Measurements from ENCODE around the gene ONECUT3. TPM values are rescaled to one million over a fixed set of nuclear protein-coding genes. Genes with fewer than 3 reads are reported as not detected.

ONECUT3 gene
- total RNA-seq, 2 donors from 2014 or later = 0.26 TPM; not detected in 1

DNA sequence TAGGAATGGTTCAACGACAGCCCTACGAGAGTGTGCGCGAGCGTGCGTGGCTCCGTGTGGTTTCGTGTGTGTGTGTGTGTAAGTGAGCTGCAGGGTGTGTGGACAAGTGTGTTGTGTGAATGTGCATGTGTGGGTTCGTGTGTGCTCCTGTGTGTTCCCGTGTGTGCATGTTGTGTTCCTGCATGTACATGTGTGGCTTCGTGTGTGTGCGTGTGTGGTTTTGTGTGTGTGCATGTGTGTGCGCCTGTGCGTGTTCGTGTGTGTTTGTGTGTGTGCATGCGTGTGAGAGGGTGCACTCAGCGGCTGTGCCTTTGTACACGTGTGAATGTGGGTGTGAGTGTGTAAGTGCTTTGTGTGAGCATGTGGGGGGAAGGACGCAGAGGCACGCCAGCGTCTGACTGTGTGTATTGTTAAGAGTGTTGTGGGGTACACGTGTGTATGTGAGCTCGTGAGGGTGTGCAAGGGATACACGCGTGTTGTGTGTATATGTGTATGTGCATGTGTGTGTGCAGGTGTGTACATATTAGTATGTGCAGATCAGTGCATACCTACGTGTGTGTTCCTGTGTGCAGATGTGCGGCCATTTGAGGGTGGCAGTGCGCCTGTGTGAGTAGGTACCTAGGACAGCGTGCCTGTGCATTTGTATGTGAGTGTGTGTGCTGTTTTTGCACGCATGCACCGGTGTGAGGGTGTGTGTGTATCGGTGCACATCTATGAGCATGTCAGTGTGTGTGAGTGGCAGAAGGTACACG lies 24.3 kb upstream of the ONECUT3 start:
- no peaks in the 10 kb centered on the region for H3K9me3 ChIP-seq
- peaks cover 14% of the 10 kb centered on the region for H3K4me1 ChIP-seq
- 72 to 75% methylated on average over 33 of the region's 33 CpGs for WGBS, 2 donors
- no peak overlapping the region for H3K27ac ChIP-seq
- TF ChIP-seq POLR2A (IDR thresholded peaks at IDR 0.05) = no peak
- TF ChIP-seq, protein P1, sequence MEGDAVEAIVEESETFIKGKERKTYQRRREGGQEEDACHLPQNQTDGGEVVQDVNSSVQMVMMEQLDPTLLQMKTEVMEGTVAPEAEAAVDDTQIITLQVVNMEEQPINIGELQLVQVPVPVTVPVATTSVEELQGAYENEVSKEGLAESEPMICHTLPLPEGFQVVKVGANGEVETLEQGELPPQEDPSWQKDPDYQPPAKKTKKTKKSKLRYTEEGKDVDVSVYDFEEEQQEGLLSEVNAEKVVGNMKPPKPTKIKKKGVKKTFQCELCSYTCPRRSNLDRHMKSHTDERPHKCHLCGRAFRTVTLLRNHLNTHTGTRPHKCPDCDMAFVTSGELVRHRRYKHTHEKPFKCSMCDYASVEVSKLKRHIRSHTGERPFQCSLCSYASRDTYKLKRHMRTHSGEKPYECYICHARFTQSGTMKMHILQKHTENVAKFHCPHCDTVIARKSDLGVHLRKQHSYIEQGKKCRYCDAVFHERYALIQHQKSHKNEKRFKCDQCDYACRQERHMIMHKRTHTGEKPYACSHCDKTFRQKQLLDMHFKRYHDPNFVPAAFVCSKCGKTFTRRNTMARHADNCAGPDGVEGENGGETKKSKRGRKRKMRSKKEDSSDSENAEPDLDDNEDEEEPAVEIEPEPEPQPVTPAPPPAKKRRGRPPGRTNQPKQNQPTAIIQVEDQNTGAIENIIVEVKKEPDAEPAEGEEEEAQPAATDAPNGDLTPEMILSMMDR (IDR thresholded peaks at IDR 0.05) = no peak
- intact Hi-C loops (cut with DNase I) = no loop called here
- DNase-seq (no peak), ATAC-seq (no peak)
- no peaks in the 10 kb centered on the region for H3K36me3 ChIP-seq (replicated peaks in 1 of 2; ENCODE audit: insufficient read depth in 1 of 2, low read depth in 2 of 2)
- no peak overlapping the region for H3K4me3 ChIP-seq
- H3K27me3 ChIP-seq = peaks cover 0 to 26% of the 10 kb centered on the region in 2 donors

- ATAC-seq = no peak
- Histone ChIP-seq H3K4me3 (no peak overlapping the region), H3K4me1 (peaks cover 18% of the 10 kb centered on the region), H3K36me3 (replicated peaks in 1 of 2; ENCODE audit: insufficient read depth in 1 of 2, low read depth in 2 of 2) (no peaks in the 10 kb centered on the region), H3K9me3 (no peaks in the 10 kb centered on the region), H3K27me3 (peaks cover 0 to 31% of the 10 kb centered on the region in 2 donors), H3K27ac (no peak overlapping the region)
- 69 to 75% methylated on average over 5 to 17 of the region's 19 CpGs for WGBS, 2 donors
- no peak for DNase-seq
- no peak for TF ChIP-seq POLR2A (IDR thresholded peaks at IDR 0.05)
- TF ChIP-seq, protein P1 (IDR thresholded peaks at IDR 0.05) = no peak
- intact Hi-C loops (cut with DNase I) = no loop called here
These were observed 23.8 kb upstream of the ONECUT3 start for GRCh38 chr19:1729568-1729925.

DNA sequence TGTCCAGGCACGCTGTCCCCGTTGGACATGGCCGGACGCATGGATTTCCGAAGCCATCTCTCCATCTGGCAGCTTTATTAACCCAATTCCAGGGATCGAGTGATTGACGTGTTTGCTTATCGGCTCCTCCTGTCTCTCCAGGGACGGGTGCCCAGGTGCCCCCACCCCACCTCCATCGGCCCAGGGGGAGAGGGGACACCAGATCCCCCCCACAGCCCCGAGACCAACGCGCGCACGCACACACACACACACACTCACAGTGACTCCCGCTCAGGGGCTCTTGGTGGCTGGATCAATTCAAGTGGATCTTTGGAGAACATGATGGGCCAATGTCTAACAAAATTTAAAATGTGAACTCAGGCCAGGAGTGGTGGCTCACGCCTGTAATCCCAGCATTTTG lies 23.1 kb upstream of the ONECUT3 start:
- ATAC-seq (no peak), DNase-seq (no peak)
- Histone ChIP-seq H3K4me1 (peaks cover 19% of the 10 kb centered on the region), H3K4me3 (no peak overlapping the region), H3K27ac (no peak overlapping the region), H3K36me3 (replicated peaks in 1 of 2; ENCODE audit: insufficient read depth in 1 of 2, low read depth in 2 of 2) (no peaks in the 10 kb centered on the region), H3K9me3 (no peaks in the 10 kb centered on the region), H3K27me3 (peaks cover 0 to 37% of the 10 kb centered on the region in 2 donors)
- WGBS, 2 donors = 50 to 62% methylated on average over 2 to 16 of the region's 17 CpGs
- intact Hi-C loops (cut with DNase I) = no loop called here
- TF ChIP-seq, protein P1 (IDR thresholded peaks at IDR 0.05) = no peak
- TF ChIP-seq POLR2A (IDR thresholded peaks at IDR 0.05) = no peak

DNA sequence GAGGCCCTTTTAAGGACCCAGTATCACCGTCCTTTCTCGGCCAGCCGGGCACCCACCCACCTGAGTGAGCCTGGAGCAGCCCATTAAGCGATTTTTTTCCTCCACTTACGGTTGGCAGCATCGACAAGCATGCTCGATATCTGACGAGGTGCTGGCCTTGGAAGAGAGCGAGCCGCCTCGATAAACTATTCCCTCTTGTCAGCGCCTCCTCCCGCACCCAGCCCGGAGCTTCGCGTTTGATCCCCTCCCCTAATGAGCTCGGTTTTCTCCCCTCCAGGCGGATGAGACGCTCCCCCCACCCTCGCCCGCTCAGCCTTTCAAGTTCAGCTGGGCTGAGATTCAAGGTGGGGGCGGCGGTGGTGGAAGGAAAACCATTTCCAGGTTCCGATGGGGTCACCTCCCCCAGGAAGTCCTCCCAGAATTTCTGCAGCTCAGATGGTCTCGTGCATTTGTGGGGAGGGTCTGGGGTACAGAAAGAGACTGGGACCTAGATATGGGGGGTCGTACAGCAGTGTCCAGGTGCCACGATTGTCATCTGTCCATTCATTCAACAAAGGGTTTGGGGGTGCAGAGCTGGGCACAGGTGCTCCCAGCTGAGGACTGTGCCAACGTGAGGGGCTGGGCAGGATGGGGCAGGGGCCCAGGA lies 18.9 kb upstream of the ONECUT3 start:
- WGBS, 2 donors = 5 to 9% methylated on average over 24 to 28 of the region's 28 CpGs
- Histone ChIP-seq H3K27me3 (peaks cover 0 to 37% of the 10 kb centered on the region in 2 donors), H3K36me3 (replicated peaks in 1 of 2; ENCODE audit: insufficient read depth in 1 of 2, low read depth in 2 of 2) (no peaks in the 10 kb centered on the region), H3K4me3 (no peak overlapping the region), H3K27ac (no peak overlapping the region), H3K4me1 (peaks cover 6% of the 10 kb centered on the region), H3K9me3 (no peaks in the 10 kb centered on the region)
- intact Hi-C loops (cut with DNase I) = no loop called here
- DNase-seq (no peak), ATAC-seq (no peak)
- TF ChIP-seq, protein P1 (IDR thresholded peaks at IDR 0.05) = no peak
- no peak for TF ChIP-seq POLR2A (IDR thresholded peaks at IDR 0.05)
